Stomach (tissue), 4 donors: ENCODE results near the gene FAM72B.
"Not testable (repeated sequence)": the region's sequence is repeated elsewhere in the genome, so short reads cannot be mapped to it uniquely, and the experiment has no call there.

Source experiments
- EP300 ChIP-seq: sonication (generic); formaldehyde crosslinking; IDR thresholded peaks from one replicate; pipeline ENCODE4 v1.6.1; 2017; ENCODE audit warnings: antibody characterized with exemption
- POLR2A ChIP-seq, 4 donors: fragments of 450-650 bp; IDR thresholded peaks; one replicate each; pipeline ENCODE4 v1.6.1; 2016; ENCODE audit warnings: antibody characterized with exemption in 4 of 4, control low read depth in 2 of 4, mild to moderate bottlenecking in 1 of 4, moderate library complexity in 1 of 4
- POLR2AphosphoS5 ChIP-seq, 3 donors: sonication (generic); formaldehyde crosslinking; IDR thresholded peaks; one replicate each; pipeline ENCODE4 v1.6.1; 2016; ENCODE audit warnings: antibody characterized with exemption in 3 of 3
- TF ChIP-seq, protein P1 (sequence below), 7 experiments: fragments of 450-650 bp in 4 of 7; fragments of 200-600 bp in 3 of 7; sonication (generic) in 3 of 7; IDR thresholded peaks; one replicate each; pipeline ENCODE4 v1.5.1; 2016 to 2019; ENCODE audit warnings: antibody characterized with exemption in 7 of 7, control low read depth in 2 of 7, mild to moderate bottlenecking in 1 of 7

DNA sequence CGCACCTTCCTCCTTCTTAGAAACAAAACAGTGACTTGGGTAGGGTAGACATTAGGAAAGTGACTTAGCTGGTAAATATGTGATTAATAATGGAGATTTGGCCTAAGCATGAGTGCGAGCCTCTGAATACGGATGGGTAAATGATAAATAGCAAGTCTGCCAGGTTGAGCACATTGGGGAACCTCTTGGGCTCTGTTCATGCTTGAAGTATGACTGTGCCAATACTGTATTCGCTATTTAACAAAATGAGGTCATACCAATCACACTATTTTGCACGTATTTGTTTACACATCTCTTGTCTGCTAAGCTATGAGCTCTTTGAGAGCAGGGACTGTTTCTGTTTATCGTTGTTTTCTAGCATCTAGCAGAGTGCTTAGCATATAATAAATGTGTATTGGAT, 24.2 kb upstream of the FAM72B start:
- not testable (repeated sequence) for TF ChIP-seq POLR2A (IDR thresholded peaks at IDR 0.05); POLR2AphosphoS5 (IDR thresholded peaks at IDR 0.05); EP300
- TF ChIP-seq, protein P1, sequence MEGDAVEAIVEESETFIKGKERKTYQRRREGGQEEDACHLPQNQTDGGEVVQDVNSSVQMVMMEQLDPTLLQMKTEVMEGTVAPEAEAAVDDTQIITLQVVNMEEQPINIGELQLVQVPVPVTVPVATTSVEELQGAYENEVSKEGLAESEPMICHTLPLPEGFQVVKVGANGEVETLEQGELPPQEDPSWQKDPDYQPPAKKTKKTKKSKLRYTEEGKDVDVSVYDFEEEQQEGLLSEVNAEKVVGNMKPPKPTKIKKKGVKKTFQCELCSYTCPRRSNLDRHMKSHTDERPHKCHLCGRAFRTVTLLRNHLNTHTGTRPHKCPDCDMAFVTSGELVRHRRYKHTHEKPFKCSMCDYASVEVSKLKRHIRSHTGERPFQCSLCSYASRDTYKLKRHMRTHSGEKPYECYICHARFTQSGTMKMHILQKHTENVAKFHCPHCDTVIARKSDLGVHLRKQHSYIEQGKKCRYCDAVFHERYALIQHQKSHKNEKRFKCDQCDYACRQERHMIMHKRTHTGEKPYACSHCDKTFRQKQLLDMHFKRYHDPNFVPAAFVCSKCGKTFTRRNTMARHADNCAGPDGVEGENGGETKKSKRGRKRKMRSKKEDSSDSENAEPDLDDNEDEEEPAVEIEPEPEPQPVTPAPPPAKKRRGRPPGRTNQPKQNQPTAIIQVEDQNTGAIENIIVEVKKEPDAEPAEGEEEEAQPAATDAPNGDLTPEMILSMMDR (IDR thresholded peaks at IDR 0.05), result not testable (repeated sequence)
